Measurements from ENCODE around the gene BANF2.

The BANF2 gene

DNA sequence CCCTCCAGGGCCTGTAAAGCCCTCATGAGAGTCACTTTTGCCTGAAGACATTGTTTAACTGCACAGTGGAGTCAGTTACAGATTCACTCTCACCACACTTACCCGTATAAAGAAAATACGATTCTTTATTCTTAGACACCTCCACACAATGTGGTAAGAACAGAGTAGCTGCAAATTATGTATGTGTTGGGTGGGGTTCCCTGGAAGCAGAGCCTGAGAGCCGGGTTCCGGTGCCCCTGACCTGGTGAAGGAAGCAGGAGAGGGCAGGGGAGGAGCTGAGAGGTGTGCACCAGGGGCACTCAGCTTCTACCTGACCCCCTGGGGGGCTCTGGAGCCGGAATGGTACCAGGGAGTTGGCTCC is 11.5 kb downstream of the BANF2 start:
- Histone ChIP-seq H3K36me3 (no peaks in the 10 kb centered on the region), H3K4me1 (no peaks in the 10 kb centered on the region), H3K9me3 (no peaks in the 10 kb centered on the region), H3K27me3 (no peaks in the 10 kb centered on the region), H3K4me3 (ENCODE audit: low read depth, low read length) (no peak overlapping the region)
- no peak for DNase-seq
- TF ChIP-seq, protein P1, sequence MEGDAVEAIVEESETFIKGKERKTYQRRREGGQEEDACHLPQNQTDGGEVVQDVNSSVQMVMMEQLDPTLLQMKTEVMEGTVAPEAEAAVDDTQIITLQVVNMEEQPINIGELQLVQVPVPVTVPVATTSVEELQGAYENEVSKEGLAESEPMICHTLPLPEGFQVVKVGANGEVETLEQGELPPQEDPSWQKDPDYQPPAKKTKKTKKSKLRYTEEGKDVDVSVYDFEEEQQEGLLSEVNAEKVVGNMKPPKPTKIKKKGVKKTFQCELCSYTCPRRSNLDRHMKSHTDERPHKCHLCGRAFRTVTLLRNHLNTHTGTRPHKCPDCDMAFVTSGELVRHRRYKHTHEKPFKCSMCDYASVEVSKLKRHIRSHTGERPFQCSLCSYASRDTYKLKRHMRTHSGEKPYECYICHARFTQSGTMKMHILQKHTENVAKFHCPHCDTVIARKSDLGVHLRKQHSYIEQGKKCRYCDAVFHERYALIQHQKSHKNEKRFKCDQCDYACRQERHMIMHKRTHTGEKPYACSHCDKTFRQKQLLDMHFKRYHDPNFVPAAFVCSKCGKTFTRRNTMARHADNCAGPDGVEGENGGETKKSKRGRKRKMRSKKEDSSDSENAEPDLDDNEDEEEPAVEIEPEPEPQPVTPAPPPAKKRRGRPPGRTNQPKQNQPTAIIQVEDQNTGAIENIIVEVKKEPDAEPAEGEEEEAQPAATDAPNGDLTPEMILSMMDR (IDR thresholded peaks at IDR 0.05; ENCODE audit: low read depth, low read length), result no peak

DNA sequence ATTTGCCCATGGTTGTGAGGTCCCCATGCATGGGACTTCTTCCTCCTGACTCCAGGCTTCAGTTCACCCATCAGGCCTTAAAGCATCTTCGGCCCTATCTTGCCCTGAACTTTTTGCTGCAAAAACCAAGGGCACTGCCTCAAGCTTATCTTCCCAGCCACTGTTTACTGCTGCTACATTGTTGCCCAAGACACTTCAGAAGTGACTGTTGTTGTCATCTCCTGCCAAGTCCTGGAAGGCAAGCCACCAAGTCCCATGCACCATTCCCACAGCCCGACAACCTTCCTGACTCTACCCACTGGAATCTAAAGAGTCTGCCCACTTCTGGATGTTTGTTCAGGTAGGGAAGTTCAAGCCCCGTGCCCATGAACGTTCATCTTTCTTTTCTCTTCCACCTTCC is 12.4 kb downstream of the BANF2 start:
- no peaks in the 10 kb centered on the region for H3K4me1 ChIP-seq
- no peaks in the 10 kb centered on the region for H3K27me3 ChIP-seq
- TF ChIP-seq, protein P1 (IDR thresholded peaks at IDR 0.05; ENCODE audit: low read depth, low read length), result no peak
- H3K36me3 ChIP-seq, result no peaks in the 10 kb centered on the region
- no peaks in the 10 kb centered on the region for H3K9me3 ChIP-seq
- DNase-seq, result no peak
- no peak overlapping the region for H3K4me3 ChIP-seq (ENCODE audit: low read depth, low read length)

DNA sequence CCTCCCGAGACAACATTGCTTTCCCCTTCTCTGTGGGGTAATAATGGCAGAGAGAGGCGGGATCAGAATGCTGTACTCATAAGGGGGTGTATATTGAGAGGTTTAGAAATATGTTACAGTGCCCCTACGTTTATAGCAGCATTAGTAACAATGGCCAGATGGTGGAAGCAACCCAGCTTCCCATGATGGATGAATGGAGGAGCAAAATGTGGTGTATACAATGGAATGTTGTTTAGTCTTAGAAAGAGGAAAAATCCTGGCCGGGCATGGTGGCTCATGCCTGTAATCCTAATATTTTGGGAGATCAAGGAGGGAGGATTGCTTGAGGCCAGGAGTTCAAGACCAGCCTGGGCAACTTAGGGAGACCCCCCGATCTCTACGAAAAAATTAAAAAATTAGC is 12.9 kb downstream of the BANF2 start:
- TF ChIP-seq, protein P1 (IDR thresholded peaks at IDR 0.05; ENCODE audit: low read depth, low read length), result no peak
- DNase-seq, result no peak
- Histone ChIP-seq H3K4me1 (no peaks in the 10 kb centered on the region), H3K4me3 (ENCODE audit: low read depth, low read length) (no peak overlapping the region), H3K27me3 (no peaks in the 10 kb centered on the region), H3K9me3 (no peaks in the 10 kb centered on the region), H3K36me3 (no peaks in the 10 kb centered on the region)

DNA sequence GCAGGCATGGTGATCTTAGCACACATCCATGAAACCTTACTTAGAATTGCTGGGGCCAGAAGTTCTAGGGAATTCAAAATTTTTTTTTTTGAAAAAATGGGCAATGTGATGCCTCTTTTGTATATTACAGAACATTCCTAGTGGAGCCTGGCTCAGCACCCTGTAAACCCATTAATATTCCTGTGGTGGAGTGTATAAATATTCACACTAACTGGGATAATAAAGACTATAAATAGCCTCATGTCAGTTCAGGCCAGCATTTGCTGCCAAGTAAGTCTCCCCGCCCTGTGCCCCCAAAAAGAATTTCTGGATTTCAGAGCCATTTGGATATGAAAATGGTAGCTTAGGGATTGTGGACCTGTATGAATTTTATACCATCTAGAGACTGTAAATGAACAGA is 14.8 kb downstream of the BANF2 start:
- H3K4me3 ChIP-seq (ENCODE audit: low read depth, low read length), result no peak overlapping the region
- TF ChIP-seq, protein P1 (IDR thresholded peaks at IDR 0.05; ENCODE audit: low read depth, low read length), result no peak
- no peaks in the 10 kb centered on the region for H3K4me1 ChIP-seq
- H3K9me3 ChIP-seq, result no peaks in the 10 kb centered on the region
- no peaks in the 10 kb centered on the region for H3K27me3 ChIP-seq
- DNase-seq, result no peak
- no peaks in the 10 kb centered on the region for H3K36me3 ChIP-seq

DNA sequence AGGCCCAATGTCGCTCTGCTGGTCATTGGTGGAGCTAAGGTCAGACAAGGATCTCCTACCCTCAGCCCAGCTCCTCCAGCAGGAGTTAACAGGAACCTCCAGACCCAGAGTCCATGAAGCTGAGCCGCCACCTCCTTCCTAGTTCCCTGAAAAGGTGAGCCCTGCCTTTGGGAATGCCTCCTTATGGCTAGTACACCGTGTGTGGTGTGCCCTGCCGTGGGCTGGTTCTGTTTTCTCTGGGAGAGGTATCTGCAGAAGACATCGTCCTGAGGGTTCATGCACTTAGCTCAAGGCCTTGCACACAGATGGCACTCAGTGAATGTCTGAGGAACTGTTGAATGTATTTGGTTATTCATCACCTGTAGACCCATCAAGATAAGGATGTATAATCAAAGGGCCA is 15.3 kb downstream of the BANF2 start:
- Histone ChIP-seq H3K27me3 (no peaks in the 10 kb centered on the region), H3K36me3 (no peaks in the 10 kb centered on the region), H3K9me3 (no peaks in the 10 kb centered on the region), H3K4me3 (ENCODE audit: low read depth, low read length) (no peak overlapping the region), H3K4me1 (no peaks in the 10 kb centered on the region)
- DNase-seq, result no peak
- TF ChIP-seq, protein P1 (IDR thresholded peaks at IDR 0.05; ENCODE audit: low read depth, low read length), result no peak

DNA sequence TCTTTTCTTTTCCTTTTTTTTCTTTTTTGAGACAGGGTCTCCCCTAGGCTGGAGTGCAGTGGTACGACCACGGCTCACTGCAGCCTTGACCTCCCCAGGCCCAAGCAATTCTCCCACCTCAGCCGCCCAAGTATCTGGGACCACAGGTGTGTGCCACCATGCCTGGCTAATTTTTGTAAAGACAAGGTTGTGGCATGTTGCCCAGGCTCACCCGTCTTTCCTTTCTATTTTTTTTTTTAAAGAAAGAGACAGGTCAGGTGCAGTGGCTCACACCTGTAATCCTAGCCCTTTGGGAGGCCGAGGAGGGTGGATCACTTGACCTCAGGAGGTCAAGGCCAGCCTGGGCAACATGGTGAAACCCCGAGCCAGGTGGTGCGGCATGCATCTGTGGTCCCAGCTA is 16.6 kb downstream of the BANF2 start:
- TF ChIP-seq, protein P1 (IDR thresholded peaks at IDR 0.05; ENCODE audit: low read depth, low read length), result no peak
- Histone ChIP-seq H3K4me1 (no peaks in the 10 kb centered on the region), H3K4me3 (ENCODE audit: low read depth, low read length) (no peak overlapping the region), H3K36me3 (no peaks in the 10 kb centered on the region), H3K27me3 (no peaks in the 10 kb centered on the region), H3K9me3 (no peaks in the 10 kb centered on the region)
- DNase-seq, result no peak

All from BE2C (cell line).